Right renal pelvis (tissue), 4 donors: ENCODE results near the gene REG4. TPM values are rescaled to one million over a fixed set of nuclear protein-coding genes. Genes with fewer than 3 reads are reported as not detected.
"Not testable (repeated sequence)": the region's sequence is repeated elsewhere in the genome, so short reads cannot be mapped to it uniquely, and the experiment has no call there.

Experiments used
- DNase-seq, 4 donors: peaks; one replicate each; pipeline ENCODE4 v3.0.0-alpha.2; 2013; ENCODE audit warnings: low read depth in 4 of 4, low spot score in 3 of 4, missing footprints in 1 of 4
- polyA plus RNA-seq, 4 donors: library from polyadenylated mRNA; unstranded; fragments of 120-200 nt; gene quantifications; one replicate each; pipeline ENCODE4 v1.2.1, GENCODE V29; 2013; ENCODE audit not compliant: insufficient read length in 4 of 4

REG4 gene
- 1 to 10 TPM in 1 of 4 donors, under 1 TPM in 3; 0.67 to 1.5 (median 0.85) TPM for polyA plus RNA-seq

- no peak for DNase-seq
Measured at GRCh38 chr1:119811387-119811786, at the start of gene REG4. REG4 (minus strand) TSS chr1:119811460; CDS start chr1:119808769, 2,691 bp downstream.

GRCh38 chr1:119859647-119860046 is 48.4 kb upstream of the REG4 start:
- DNase-seq: no peak

- DNase-seq: not testable (repeated sequence)
Measured at GRCh38 chr1:119858556-119859214, 47.4 kb upstream of the REG4 start.

- no peak for DNase-seq
Measured at GRCh38 chr1:119858126-119858525, 46.9 kb upstream of the REG4 start.

- DNase-seq: no peak
Measured at GRCh38 chr1:119853155-119853554, 41.9 kb upstream of the REG4 start.

- DNase-seq: not testable (repeated sequence)
Measured at GRCh38 chr1:119844206-119844605, 32.9 kb upstream of the REG4 start.

GRCh38 chr1:119841306-119841705 is 30.0 kb upstream of the REG4 start:
- no peak for DNase-seq

GRCh38 chr1:119840745-119841144 is 29.5 kb upstream of the REG4 start:
- no peak for DNase-seq

GRCh38 chr1:119838236-119838635 is 27.0 kb upstream of the REG4 start:
- no peak for DNase-seq

GRCh38 chr1:119834990-119835389 is 23.7 kb upstream of the REG4 start:
- no peak for DNase-seq

GRCh38 chr1:119831027-119831426 is 19.8 kb upstream of the REG4 start:
- no peak for DNase-seq

GRCh38 chr1:119829625-119830024 is 18.4 kb upstream of the REG4 start:
- peak in 1 of 4 donors; percentile 10 for DNase-seq

- peak in 1 of 4 donors; percentile 25 for DNase-seq
Measured at GRCh38 chr1:119829006-119829405, 17.7 kb upstream of the REG4 start.

GRCh38 chr1:119828266-119828665 is 17.0 kb upstream of the REG4 start:
- no peak for DNase-seq

- no peak for DNase-seq
Measured at GRCh38 chr1:119827010-119827409, 15.8 kb upstream of the REG4 start.

GRCh38 chr1:119822406-119822805 is 11.1 kb upstream of the REG4 start:
- DNase-seq: no peak

GRCh38 chr1:119818181-119818580 is 6.9 kb upstream of the REG4 start:
- DNase-seq: no peak

- DNase-seq: no peak
Measured at GRCh38 chr1:119816407-119816806, 5.1 kb upstream of the REG4 start.

- DNase-seq: no peak
Measured at GRCh38 chr1:119815928-119816327, 4.7 kb upstream of the REG4 start.

- DNase-seq: no peak
Measured at GRCh38 chr1:119815361-119815760, 4.1 kb upstream of the REG4 start.

- no peak for DNase-seq
Measured at GRCh38 chr1:119814288-119814687, 3.0 kb upstream of the REG4 start.

- DNase-seq: no peak
Measured at GRCh38 chr1:119811985-119812557, 811 bp upstream of the REG4 start.
